ENCODE measurements around the gene USP10.

The USP10 gene

GRCh38 chr16:84663433-84664101 lies 36.2 kb upstream of the USP10 start:
- no peak overlapping the region for H3K27ac Mint-ChIP-seq (ENCODE audit: low read depth)

GRCh38 chr16:84665359-84665758 lies 34.4 kb upstream of the USP10 start:
- no peaks in the 10 kb centered on the region for H3K9me3 Mint-ChIP-seq
- H3K27ac Mint-ChIP-seq (ENCODE audit: low read depth) = no peak overlapping the region
- ATAC-seq (replicated peaks; ENCODE audit: extremely low read depth, poor library complexity, severe bottlenecking) (no peak), DNase-seq (ENCODE audit: low spot score in 2 of 2) (no peak)
- peaks cover 32% of the 10 kb centered on the region for H3K36me3 Mint-ChIP-seq (ENCODE audit: insufficient read depth)
- H3K4me1 Mint-ChIP-seq = no peaks in the 10 kb centered on the region
- no peak overlapping the region for H3K4me3 Mint-ChIP-seq
- H3K27me3 Mint-ChIP-seq = no peaks in the 10 kb centered on the region

More at GRCh38 chr16:84663433-84664101, 36.2 kb upstream of the USP10 start:
- Mint-ChIP-seq H3K4me1 (no peaks in the 10 kb centered on the region), H3K27me3 (no peaks in the 10 kb centered on the region), H3K36me3 (ENCODE audit: insufficient read depth) (peaks cover 48% of the 10 kb centered on the region), H3K4me3 (no peak overlapping the region), H3K9me3 (no peaks in the 10 kb centered on the region)
- ATAC-seq (replicated peaks; ENCODE audit: extremely low read depth, poor library complexity, severe bottlenecking) (no peak), DNase-seq (ENCODE audit: low spot score in 2 of 2) (no peak)

GRCh38 chr16:84665843-84666242 lies 34.0 kb upstream of the USP10 start:
- no peaks in the 10 kb centered on the region for H3K27me3 Mint-ChIP-seq

GRCh38 chr16:84667600-84668309 lies 32.0 kb upstream of the USP10 start:
- Mint-ChIP-seq H3K4me3 (no peak overlapping the region), H3K36me3 (ENCODE audit: insufficient read depth) (peaks cover 18% of the 10 kb centered on the region), H3K4me1 (no peaks in the 10 kb centered on the region), H3K27me3 (no peaks in the 10 kb centered on the region), H3K27ac (ENCODE audit: low read depth) (no peak overlapping the region), H3K9me3 (no peaks in the 10 kb centered on the region)
- no peak for ATAC-seq (replicated peaks; ENCODE audit: extremely low read depth, poor library complexity, severe bottlenecking)
- DNase-seq (ENCODE audit: low spot score in 2 of 2) = no peak

More at GRCh38 chr16:84665843-84666242, 34.0 kb upstream of the USP10 start:
- Mint-ChIP-seq H3K36me3 (ENCODE audit: insufficient read depth) (peaks cover 29% of the 10 kb centered on the region), H3K4me3 (no peak overlapping the region), H3K4me1 (no peaks in the 10 kb centered on the region), H3K9me3 (no peaks in the 10 kb centered on the region), H3K27ac (ENCODE audit: low read depth) (no peak overlapping the region)
- DNase-seq (ENCODE audit: low spot score in 2 of 2) (no peak), ATAC-seq (replicated peaks; ENCODE audit: extremely low read depth, poor library complexity, severe bottlenecking) (no peak)

- Mint-ChIP-seq H3K9me3 (no peaks in the 10 kb centered on the region), H3K36me3 (ENCODE audit: insufficient read depth) (peaks cover 4% of the 10 kb centered on the region), H3K27me3 (no peaks in the 10 kb centered on the region), H3K4me3 (no peak overlapping the region), H3K4me1 (no peaks in the 10 kb centered on the region), H3K27ac (ENCODE audit: low read depth) (no peak overlapping the region)
- DNase-seq (ENCODE audit: low spot score in 2 of 2) (no peak), ATAC-seq (replicated peaks; ENCODE audit: extremely low read depth, poor library complexity, severe bottlenecking) (no peak)
Observed at GRCh38 chr16:84670063-84670462, 29.7 kb upstream of the USP10 start.

- ATAC-seq (replicated peaks; ENCODE audit: extremely low read depth, poor library complexity, severe bottlenecking) (peak; percentile 83), DNase-seq (ENCODE audit: low spot score in 2 of 2) (peak; percentile 59 to 75)
- Mint-ChIP-seq H3K4me3 (no peak overlapping the region), H3K36me3 (ENCODE audit: insufficient read depth) (peaks cover 2% of the 10 kb centered on the region), H3K9me3 (no peaks in the 10 kb centered on the region), H3K4me1 (no peaks in the 10 kb centered on the region), H3K27ac (ENCODE audit: low read depth) (no peak overlapping the region), H3K27me3 (peaks cover 2% of the 10 kb centered on the region)
Observed at GRCh38 chr16:84672276-84673202, 27.3 kb upstream of the USP10 start.

- no peak overlapping the region for H3K27ac Mint-ChIP-seq (ENCODE audit: low read depth)
Observed at GRCh38 chr16:84673203-84673535, 26.6 kb upstream of the USP10 start.

GRCh38 chr16:84673561-84673960 lies 26.2 kb upstream of the USP10 start:
- DNase-seq (ENCODE audit: low spot score in 2 of 2) (no peak), ATAC-seq (replicated peaks; ENCODE audit: extremely low read depth, poor library complexity, severe bottlenecking) (no peak)
- no peak overlapping the region for H3K27ac Mint-ChIP-seq (ENCODE audit: low read depth)
- H3K9me3 Mint-ChIP-seq = no peaks in the 10 kb centered on the region
- H3K4me1 Mint-ChIP-seq = no peaks in the 10 kb centered on the region
- H3K36me3 Mint-ChIP-seq (ENCODE audit: insufficient read depth) = peaks cover under 1% of the 10 kb centered on the region
- peaks cover 12% of the 10 kb centered on the region for H3K27me3 Mint-ChIP-seq
- H3K4me3 Mint-ChIP-seq = no peak overlapping the region

More at GRCh38 chr16:84673203-84673535, 26.6 kb upstream of the USP10 start:
- ATAC-seq (replicated peaks; ENCODE audit: extremely low read depth, poor library complexity, severe bottlenecking) = no peak
- Mint-ChIP-seq H3K36me3 (ENCODE audit: insufficient read depth) (peaks cover 2% of the 10 kb centered on the region), H3K4me3 (no peak overlapping the region), H3K27me3 (peaks cover 8% of the 10 kb centered on the region), H3K4me1 (no peaks in the 10 kb centered on the region), H3K9me3 (no peaks in the 10 kb centered on the region)
- DNase-seq (ENCODE audit: low spot score in 2 of 2) = no peak

- Mint-ChIP-seq H3K36me3 (ENCODE audit: insufficient read depth) (peaks cover 2% of the 10 kb centered on the region), H3K27ac (ENCODE audit: low read depth) (no peak overlapping the region), H3K27me3 (peaks cover 27% of the 10 kb centered on the region), H3K4me1 (no peaks in the 10 kb centered on the region), H3K4me3 (no peak overlapping the region), H3K9me3 (no peaks in the 10 kb centered on the region)
- no peak for ATAC-seq (replicated peaks; ENCODE audit: extremely low read depth, poor library complexity, severe bottlenecking)
- no peak for DNase-seq (ENCODE audit: low spot score in 2 of 2)
Observed at GRCh38 chr16:84675423-84675822, 24.4 kb upstream of the USP10 start.

GRCh38 chr16:84675884-84676283 lies 23.9 kb upstream of the USP10 start:
- H3K4me3 Mint-ChIP-seq = no peak overlapping the region

GRCh38 chr16:84677017-84677803 lies 22.6 kb upstream of the USP10 start:
- Mint-ChIP-seq H3K9me3 (no peaks in the 10 kb centered on the region), H3K4me3 (no peak overlapping the region)

More at GRCh38 chr16:84675884-84676283, 23.9 kb upstream of the USP10 start:
- no peak for ATAC-seq (replicated peaks; ENCODE audit: extremely low read depth, poor library complexity, severe bottlenecking)
- no peaks in the 10 kb centered on the region for H3K4me1 Mint-ChIP-seq
- no peaks in the 10 kb centered on the region for H3K9me3 Mint-ChIP-seq
- peaks cover 2% of the 10 kb centered on the region for H3K36me3 Mint-ChIP-seq (ENCODE audit: insufficient read depth)
- no peak overlapping the region for H3K27ac Mint-ChIP-seq (ENCODE audit: low read depth)
- no peak for DNase-seq (ENCODE audit: low spot score in 2 of 2)
- H3K27me3 Mint-ChIP-seq = peaks cover 27% of the 10 kb centered on the region

GRCh38 chr16:84677849-84678248 lies 22.0 kb upstream of the USP10 start:
- DNase-seq (ENCODE audit: low spot score in 2 of 2) (no peak), ATAC-seq (replicated peaks; ENCODE audit: extremely low read depth, poor library complexity, severe bottlenecking) (no peak)
- Mint-ChIP-seq H3K4me3 (no peak overlapping the region), H3K27ac (ENCODE audit: low read depth) (no peak overlapping the region), H3K9me3 (no peaks in the 10 kb centered on the region), H3K27me3 (peaks cover 27% of the 10 kb centered on the region), H3K4me1 (no peaks in the 10 kb centered on the region), H3K36me3 (ENCODE audit: insufficient read depth) (peaks cover 2% of the 10 kb centered on the region)

More at GRCh38 chr16:84677017-84677803, 22.6 kb upstream of the USP10 start:
- DNase-seq (ENCODE audit: low spot score in 2 of 2) = no peak
- Mint-ChIP-seq H3K27me3 (peaks cover 27% of the 10 kb centered on the region), H3K4me1 (no peaks in the 10 kb centered on the region), H3K36me3 (ENCODE audit: insufficient read depth) (peaks cover 2% of the 10 kb centered on the region), H3K27ac (ENCODE audit: low read depth) (no peak overlapping the region)
- no peak for ATAC-seq (replicated peaks; ENCODE audit: extremely low read depth, poor library complexity, severe bottlenecking)

Measured in central memory CD8-positive, alpha-beta T cell (primary cell).